ENCODE measurements around the gene GPR35.

DNA sequence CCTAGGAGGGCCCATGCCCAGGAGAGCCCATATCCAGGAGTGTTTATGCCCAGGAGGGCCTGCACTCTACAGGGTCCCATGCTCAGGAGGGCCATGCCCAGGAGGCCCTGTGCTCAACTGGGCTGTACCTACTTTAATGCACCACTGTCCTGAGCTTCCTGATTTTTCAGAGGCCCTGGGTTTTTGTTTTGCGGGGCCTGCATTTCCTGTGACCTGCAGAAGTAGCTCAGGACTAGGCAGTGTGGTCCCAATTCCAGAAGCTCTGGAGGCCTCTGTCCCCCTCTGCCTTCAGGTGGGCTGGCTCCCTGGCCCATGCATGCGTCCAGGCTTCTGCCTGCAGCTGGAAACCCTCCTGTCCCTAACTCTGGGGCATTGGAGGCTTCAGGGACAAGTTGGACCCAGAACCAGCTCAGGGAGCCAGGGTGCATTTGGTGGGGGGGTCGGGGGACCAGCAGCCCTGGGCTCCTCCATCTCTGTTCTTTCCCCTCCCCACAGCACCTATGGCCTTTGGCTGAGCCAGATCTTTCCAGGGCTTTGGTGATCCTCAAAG is 10.8 kb downstream of the GPR35 start:
- TF ChIP-seq CTCF (IDR thresholded peaks at IDR 0.05; ENCODE audit: low read depth, low read length, poor library complexity, severe bottlenecking), result no peak
- TF ChIP-seq EZH2phosphoT487 (IDR thresholded peaks at IDR 0.05; ENCODE audit: borderline replicate concordance, low read length), result no peak

Measured in DOHH2 (cell line).